Ovary (tissue), 9 donors: ENCODE measurements around the gene EIF5. TPM values are rescaled to one million over a fixed set of nuclear protein-coding genes. Genes with fewer than 3 reads are reported as not detected.
"Not testable (repeated sequence)": the region's sequence is repeated elsewhere in the genome, so short reads cannot be mapped to it uniquely, and the experiment has no call there.

ENCODE experiments used
- DNase-seq, 5 donors: peaks; one replicate each; pipeline ENCODE4 v3.0.0-alpha.2; 2019 to 2020
- H3K27ac ChIP-seq, 2 donors: fragments of 200-600 bp; one replicate each; pipeline versions ENCODE4 v1.5.1 to v1.8.0; 2019 to 2022
- H3K27me3 ChIP-seq: fragments of 200-600 bp; one replicate; pipeline ENCODE4 v1.8.0; 2022
- H3K36me3 ChIP-seq: fragments of 200-600 bp; sonication (generic); one replicate; pipeline ENCODE4 v1.5.1; 2019
- H3K4me1 ChIP-seq: one replicate; pipeline ENCODE4 v1.8.1; 2013; ENCODE audit warnings: mild to moderate bottlenecking, moderate library complexity; ENCODE audit not compliant: insufficient read depth
- H3K4me3 ChIP-seq: fragments of 200-600 bp; sonication (generic); one replicate; pipeline ENCODE4 v1.5.1; 2017
- H3K9me3 ChIP-seq, 2 donors: fragments of 200-600 bp in 1 of 2; sonication (generic) in 1 of 2; one replicate each; pipeline versions ENCODE4 v1.5.1 to v1.8.1; 2013 to 2019; ENCODE audit warnings: mild to moderate bottlenecking in 1 of 2, moderate library complexity in 1 of 2
- CTCF ChIP-seq, 3 donors: fragments of 450-650 bp in 2 of 3; fragments of 200-600 bp in 1 of 3; IDR thresholded peaks; one replicate each; pipeline versions ENCODE4 v1.5.1 to v1.8.0; 2016 to 2022; ENCODE audit warnings: antibody characterized with exemption in 3 of 3, mild to moderate bottlenecking in 1 of 3
- EP300 ChIP-seq: sonication (generic); formaldehyde crosslinking; IDR thresholded peaks from one replicate; pipeline ENCODE4 v1.6.1; 2017; ENCODE audit warnings: antibody characterized with exemption
- POLR2A ChIP-seq: fragments of 450-650 bp; IDR thresholded peaks from one replicate; pipeline ENCODE4 v1.6.1; 2017; ENCODE audit warnings: antibody characterized with exemption, mild to moderate bottlenecking, moderate library complexity
- WGBS, 3 donors: extraction: QIAGEN DNeasy Blood & Tissue Kit in 1 of 3; methylation state at CpG; one replicate each; pipeline versions ENCODE4 v1.1.5 to v1.1.7; 2013 to 2017; 5-methylcytosine and 5-hydroxymethylcytosine counted together
- intact Hi-C, 4 donors: fragments of 100-400 bp; cut with DNase I; formaldehyde crosslinking; loops; one replicate each; pipeline versions ENCODE4 v1.11.0 to v1.15.1; 2022 to 2023
- polyA plus RNA-seq, 2 donors: library from polyadenylated mRNA; stranded (reverse); fragments of 200-250 nt in 1 of 2; fragments of 350-450 nt in 1 of 2; fragmentation: Illumina TruSeq in 1 of 2; extraction: RNeasy Lipid Tissue Mini Kit (QIAGEN cat#74804) in 1 of 2; gene quantifications; one replicate each; pipeline ENCODE4 v1.2.3, GENCODE V29; 2013 to 2014
- total RNA-seq, 7 donors: library from RNA; depleted of rRNA in 2 of 7; stranded (reverse); fragments of >200 nt in 2 of 7; fragmentation: NEBNext Ultra II Directional in 3 of 7; extraction: Animal tissue kit (Norgen Biotek cat#: 25700) in 3 of 7; gene quantifications; one replicate each; pipeline versions ENCODE4 v1.1.0 to v1.2.4, GENCODE V29; 2016 to 2023
- donor health status: DM: no; HTN: no; CAD: no; lungs with moderate emphysema.
- donor health status: DM: no; HTN: no; CAD: no.
- donor health status: Bipolar disorder and iron deficiency.
- donor health status: DM: yes; HTN: yes; CAD: no.
- donor health status: DM: no; HTN: no; CAD: no.
- donor health status: DM: yes; HTN: yes; CAD: no.

Gene EIF5
- total and polyA plus RNA-seq, 9 donors = 73.0 to 169 (median 127) TPM

- no peak overlapping the region for H3K4me3 ChIP-seq
- intact Hi-C loops = no loop called here
- 74 to 81% (median 79%) methylated on average over 7 of the region's 7 CpGs for WGBS, 3 donors
Observed at GRCh38 chr14:103354141-103354540, 20.1 kb downstream of the EIF5 start.

GRCh38 chr14:103356024-103356682 is 22.1 kb downstream of the EIF5 start:
- Histone ChIP-seq H3K9me3 (no peaks in the 10 kb centered on the region), H3K4me3 (no peak overlapping the region), H3K4me1 (peaks cover 3% of the 10 kb centered on the region), H3K27ac (no peak overlapping the region), H3K27me3 (no peaks in the 10 kb centered on the region), H3K36me3 (no peaks in the 10 kb centered on the region)
- intact Hi-C loops = no loop called here
- no peak for TF ChIP-seq CTCF (IDR thresholded peaks at IDR 0.05)
- TF ChIP-seq POLR2A = no peak
- no peak for TF ChIP-seq EP300
- no peak for DNase-seq
- 19 to 45% (median 28%) methylated on average over 9 of the region's 9 CpGs for WGBS, 3 donors

More at GRCh38 chr14:103354141-103354540, 20.1 kb downstream of the EIF5 start:
- Histone ChIP-seq H3K27me3 (no peaks in the 10 kb centered on the region), H3K9me3 (no peaks in the 10 kb centered on the region), H3K4me1 (peaks cover 3% of the 10 kb centered on the region), H3K27ac (no peak overlapping the region), H3K36me3 (no peaks in the 10 kb centered on the region)
- no peak for TF ChIP-seq POLR2A
- no peak for TF ChIP-seq EP300
- no peak for TF ChIP-seq CTCF (IDR thresholded peaks at IDR 0.05)
- DNase-seq = no peak

GRCh38 chr14:103357552-103357951 is 23.5 kb downstream of the EIF5 start:
- 89 to 96% (median 95%) methylated on average over 10 of the region's 10 CpGs for WGBS, 3 donors
- intact Hi-C loops, H3K4me1 ChIP-seq, H3K36me3 ChIP-seq, DNase-seq, H3K27me3 ChIP-seq, H3K27ac ChIP-seq, H3K9me3 ChIP-seq, H3K4me3 ChIP-seq: not testable (repeated sequence)

- no peak for DNase-seq
- 78 to 85% (median 82%) methylated on average over 7 of the region's 7 CpGs for WGBS, 3 donors
- no peak for TF ChIP-seq EP300
- TF ChIP-seq CTCF (IDR thresholded peaks at IDR 0.05) = no peak
- TF ChIP-seq POLR2A = no peak
Observed at GRCh38 chr14:103360548-103360947, 26.5 kb downstream of the EIF5 start.

GRCh38 chr14:103361867-103362266 is 27.8 kb downstream of the EIF5 start:
- WGBS, 3 donors = 54 to 82% (median 73%) methylated on average over 5 of the region's 5 CpGs
- DNase-seq = no peak
- Histone ChIP-seq H3K36me3 (no peaks in the 10 kb centered on the region), H3K4me3 (no peak overlapping the region), H3K27ac (no peak overlapping the region), H3K27me3 (no peaks in the 10 kb centered on the region), H3K4me1 (no peaks in the 10 kb centered on the region), H3K9me3 (peaks cover 0 to 3% of the 10 kb centered on the region in 2 donors)
- TF ChIP-seq POLR2A (no peak), EP300 (no peak), CTCF (IDR thresholded peaks at IDR 0.05) (no peak)
- intact Hi-C loops = no loop called here

More at GRCh38 chr14:103360548-103360947, 26.5 kb downstream of the EIF5 start:
- H3K27ac ChIP-seq = no peak overlapping the region
- peaks cover 0 to 3% of the 10 kb centered on the region in 2 donors for H3K9me3 ChIP-seq
- peaks cover 3% of the 10 kb centered on the region for H3K4me1 ChIP-seq
- no peaks in the 10 kb centered on the region for H3K36me3 ChIP-seq
- H3K27me3 ChIP-seq = no peaks in the 10 kb centered on the region
- intact Hi-C loops = no loop called here
- H3K4me3 ChIP-seq = no peak overlapping the region
